HUES64 (cell line): ENCODE measurements around the gene RASSF5.
"Not testable (repeated sequence)": the region's sequence is repeated elsewhere in the genome, so short reads cannot be mapped to it uniquely, and the experiment has no call there.

Experiments
- H3K27ac ChIP-seq: 2 replicates; pipeline ENCODE4 v1.7.0; 2013; ENCODE audit warnings: low read depth, low read length, inconsistent platforms
- H3K27me3 ChIP-seq: 2 replicates; pipeline ENCODE4 v1.6.1; 2013; ENCODE audit warnings: mild to moderate bottlenecking, low read length; ENCODE audit not compliant: insufficient read depth
- H3K36me3 ChIP-seq: 2 replicates; pipeline ENCODE4 v1.6.1; 2013; ENCODE audit warnings: mild to moderate bottlenecking, low read length; ENCODE audit not compliant: insufficient read depth
- H3K4me1 ChIP-seq: 2 replicates; pipeline ENCODE4 v1.6.1; 2013; ENCODE audit warnings: mild to moderate bottlenecking, low read length, moderate library complexity; ENCODE audit not compliant: insufficient read depth
- H3K4me3 ChIP-seq: 2 replicates; pipeline ENCODE4 v1.5.1; 2013; ENCODE audit warnings: mild to moderate bottlenecking, low read length, moderate library complexity
- H3K9ac ChIP-seq: 2 replicates; pipeline ENCODE4 v1.6.1; 2013; ENCODE audit warnings: mild to moderate bottlenecking, low read depth, low read length
- H3K9me3 ChIP-seq: 2 replicates; pipeline ENCODE4 v1.6.1; 2013; ENCODE audit warnings: low read depth, low read length; ENCODE audit not compliant: insufficient read depth
- WGBS: fragments of 150-250, 120-280 bp; methylation state at CpG from one replicate; pipeline ENCODE4 v1.1.7; 2013; ENCODE audit warnings: missing lambda C conversion rate; 5-methylcytosine and 5-hydroxymethylcytosine counted together

The RASSF5 gene

GRCh38 chr1:206477110-206477509 is 30.2 kb upstream of the RASSF5 start:
- H3K27me3 ChIP-seq, result no peaks in the 10 kb centered on the region
- WGBS, result 95% methylated on average over 5 of the region's 5 CpGs
- no peaks in the 10 kb centered on the region for H3K9me3 ChIP-seq
- H3K4me3 ChIP-seq, result no peak overlapping the region
- peaks cover 7% of the 10 kb centered on the region; the same call in 1 of the 2 replicates for H3K36me3 ChIP-seq
- no peak overlapping the region for H3K27ac ChIP-seq
- H3K9ac ChIP-seq, result no peak overlapping the region
- peaks cover 13% of the 10 kb centered on the region for H3K4me1 ChIP-seq

GRCh38 chr1:206477581-206478380 is 29.6 kb upstream of the RASSF5 start:
- no peak overlapping the region for H3K9ac ChIP-seq
- H3K27me3 ChIP-seq, result no peaks in the 10 kb centered on the region
- WGBS, result 91% methylated on average over 20 of the region's 21 CpGs
- no peak overlapping the region for H3K4me3 ChIP-seq
- H3K27ac ChIP-seq, result no peak overlapping the region
- no peaks in the 10 kb centered on the region for H3K9me3 ChIP-seq
- peaks cover 7% of the 10 kb centered on the region; the same call in 1 of the 2 replicates for H3K4me1 ChIP-seq
- peaks cover 11% of the 10 kb centered on the region; the same call in 1 of the 2 replicates for H3K36me3 ChIP-seq

- WGBS, result 89% methylated on average over 11 of the region's 11 CpGs
- H3K27me3 ChIP-seq, result no peaks in the 10 kb centered on the region
- H3K4me1 ChIP-seq, result no peaks in the 10 kb centered on the region
- no peaks in the 10 kb centered on the region for H3K9me3 ChIP-seq
- H3K4me3 ChIP-seq, result no peak overlapping the region
- H3K9ac ChIP-seq, result no peak overlapping the region
- peaks cover 17% of the 10 kb centered on the region; the same call in 1 of the 2 replicates for H3K36me3 ChIP-seq
- H3K27ac ChIP-seq, result no peak overlapping the region
These were observed 28.6 kb upstream of the RASSF5 start for GRCh38 chr1:206478746-206479145.

GRCh38 chr1:206479183-206480125 is 27.9 kb upstream of the RASSF5 start:
- Histone ChIP-seq H3K9ac (no peak overlapping the region), H3K4me3 (no peak overlapping the region), H3K27ac (no peak overlapping the region), H3K36me3 (peaks cover 17% of the 10 kb centered on the region; the same call in 1 of the 2 replicates), H3K4me1 (no peaks in the 10 kb centered on the region), H3K27me3 (no peaks in the 10 kb centered on the region), H3K9me3 (no peaks in the 10 kb centered on the region)
- WGBS, result 76% methylated on average over 14 of the region's 14 CpGs

GRCh38 chr1:206480211-206480610 is 27.1 kb upstream of the RASSF5 start:
- 0 out of 2 replicates have a peak, but pooled peaks cover 14% of the 10 kb centered on the region for H3K36me3 ChIP-seq
- H3K4me1 ChIP-seq, result no peaks in the 10 kb centered on the region
- no peak overlapping the region for H3K4me3 ChIP-seq
- WGBS, result 95% methylated on average over 8 of the region's 8 CpGs
- H3K9me3 ChIP-seq, result no peaks in the 10 kb centered on the region
- H3K27ac ChIP-seq, result no peak overlapping the region
- H3K9ac ChIP-seq, result no peak overlapping the region
- no peaks in the 10 kb centered on the region for H3K27me3 ChIP-seq

GRCh38 chr1:206482611-206483010 is 24.7 kb upstream of the RASSF5 start:
- WGBS, result 95% methylated on average over 2 of the region's 2 CpGs
- Histone ChIP-seq H3K9ac (no peak overlapping the region), H3K27me3 (no peaks in the 10 kb centered on the region), H3K36me3 (0 out of 2 replicates have a peak, but pooled peaks cover 10% of the 10 kb centered on the region), H3K4me3 (no peak overlapping the region), H3K9me3 (no peaks in the 10 kb centered on the region), H3K27ac (no peak overlapping the region), H3K4me1 (no peaks in the 10 kb centered on the region)

- H3K27ac ChIP-seq, H3K9me3 ChIP-seq, H3K4me3 ChIP-seq, H3K27me3 ChIP-seq, H3K9ac ChIP-seq, H3K4me1 ChIP-seq: not testable (repeated sequence)
- H3K36me3 ChIP-seq, result 0 out of 2 replicates have a peak, but pooled peaks cover 10% of the 10 kb centered on the region
- 91% methylated on average over 1 of the region's 1 CpG for whole genome bisulfite sequencing
These were observed 23.5 kb upstream of the RASSF5 start for GRCh38 chr1:206483864-206484263.

- no peak overlapping the region for H3K27ac ChIP-seq
- no peak overlapping the region for H3K4me3 ChIP-seq
- 94% methylated on average over 10 of the region's 10 CpGs for WGBS
- H3K9me3 ChIP-seq, result no peaks in the 10 kb centered on the region
- no peaks in the 10 kb centered on the region for H3K27me3 ChIP-seq
- H3K9ac ChIP-seq, result no peak overlapping the region
- H3K4me1 ChIP-seq, result no peaks in the 10 kb centered on the region
- H3K36me3 ChIP-seq, result 0 out of 2 replicates have a peak, but pooled peaks cover 10% of the 10 kb centered on the region
These were observed 22.4 kb upstream of the RASSF5 start for GRCh38 chr1:206484901-206485300.

- Histone ChIP-seq H3K4me1 (no peaks in the 10 kb centered on the region), H3K36me3 (peaks cover 13% of the 10 kb centered on the region; the same call in 1 of the 2 replicates), H3K9ac (no peak overlapping the region), H3K27ac (no peak overlapping the region), H3K27me3 (no peaks in the 10 kb centered on the region), H3K4me3 (no peak overlapping the region), H3K9me3 (no peaks in the 10 kb centered on the region)
- 91% methylated on average over 15 of the region's 15 CpGs for WGBS
These were observed 20.1 kb upstream of the RASSF5 start for GRCh38 chr1:206486995-206487788.

- WGBS, result 85% methylated on average over 7 of the region's 7 CpGs
- H3K4me3 ChIP-seq, result no peak overlapping the region
- no peaks in the 10 kb centered on the region for H3K9me3 ChIP-seq
- no peak overlapping the region for H3K9ac ChIP-seq
- no peak overlapping the region for H3K27ac ChIP-seq
- no peaks in the 10 kb centered on the region for H3K27me3 ChIP-seq
- peaks cover 12% of the 10 kb centered on the region; the same call in 1 of the 2 replicates for H3K36me3 ChIP-seq
- H3K4me1 ChIP-seq, result no peaks in the 10 kb centered on the region
These were observed 19.4 kb upstream of the RASSF5 start for GRCh38 chr1:206487970-206488369.
